Activated T-helper 2 cell treated with anti-CD3 and anti-CD28 coated beads, Interferon-gamma antibody, Interleukin-2, Interleukin-4, amounts not matched to agents 10 μg/mL and 5 μg/mL and 100 μg/mL, durations not matched to agents 14 hours and 24 hours and 36 hours (primary cell): ENCODE results near the gene UGGT2. TPM values are rescaled to one million over a fixed set of nuclear protein-coding genes. Genes with fewer than 3 reads are reported as not detected.
A peak's percentile ranks its signal among the peaks of the same experiment; 100 is the strongest.

Experiments used
- DNase-seq: peaks from one replicate; pipeline ENCODE4 v3.0.0; 2021; ENCODE audit warnings: low spot score
- H3K27ac Mint-ChIP-seq: one replicate; pipeline ENCODE4 v1.8.0; 2021; ENCODE audit warnings: mixed read lengths
- H3K27me3 Mint-ChIP-seq: one replicate; pipeline ENCODE4 v1.8.0; 2021; ENCODE audit warnings: low read depth, mixed read lengths
- H3K36me3 Mint-ChIP-seq: one replicate; pipeline ENCODE4 v1.8.0; 2021; ENCODE audit warnings: low read depth, mixed read lengths
- H3K4me1 Mint-ChIP-seq: one replicate; pipeline ENCODE4 v1.8.0; 2021; ENCODE audit warnings: low read depth, mixed read lengths
- H3K4me3 Mint-ChIP-seq: one replicate; pipeline ENCODE4 v1.8.0; 2021; ENCODE audit warnings: low read depth, mild to moderate bottlenecking, moderate library complexity, mixed read lengths
- H3K9me3 Mint-ChIP-seq: one replicate; pipeline ENCODE4 v1.8.0; 2021; ENCODE audit warnings: mixed read lengths
- intact Hi-C: fragments of 100-400 bp; cut with micrococcal nuclease; formaldehyde crosslinking; loops from one replicate; pipeline ENCODE4 v1.15.1; 2023
- total RNA-seq: library from RNA; stranded (reverse); gene quantifications from 2 replicates; pipeline ENCODE4 v1.2.3, GENCODE V29; 2022

The UGGT2 gene, protein sequence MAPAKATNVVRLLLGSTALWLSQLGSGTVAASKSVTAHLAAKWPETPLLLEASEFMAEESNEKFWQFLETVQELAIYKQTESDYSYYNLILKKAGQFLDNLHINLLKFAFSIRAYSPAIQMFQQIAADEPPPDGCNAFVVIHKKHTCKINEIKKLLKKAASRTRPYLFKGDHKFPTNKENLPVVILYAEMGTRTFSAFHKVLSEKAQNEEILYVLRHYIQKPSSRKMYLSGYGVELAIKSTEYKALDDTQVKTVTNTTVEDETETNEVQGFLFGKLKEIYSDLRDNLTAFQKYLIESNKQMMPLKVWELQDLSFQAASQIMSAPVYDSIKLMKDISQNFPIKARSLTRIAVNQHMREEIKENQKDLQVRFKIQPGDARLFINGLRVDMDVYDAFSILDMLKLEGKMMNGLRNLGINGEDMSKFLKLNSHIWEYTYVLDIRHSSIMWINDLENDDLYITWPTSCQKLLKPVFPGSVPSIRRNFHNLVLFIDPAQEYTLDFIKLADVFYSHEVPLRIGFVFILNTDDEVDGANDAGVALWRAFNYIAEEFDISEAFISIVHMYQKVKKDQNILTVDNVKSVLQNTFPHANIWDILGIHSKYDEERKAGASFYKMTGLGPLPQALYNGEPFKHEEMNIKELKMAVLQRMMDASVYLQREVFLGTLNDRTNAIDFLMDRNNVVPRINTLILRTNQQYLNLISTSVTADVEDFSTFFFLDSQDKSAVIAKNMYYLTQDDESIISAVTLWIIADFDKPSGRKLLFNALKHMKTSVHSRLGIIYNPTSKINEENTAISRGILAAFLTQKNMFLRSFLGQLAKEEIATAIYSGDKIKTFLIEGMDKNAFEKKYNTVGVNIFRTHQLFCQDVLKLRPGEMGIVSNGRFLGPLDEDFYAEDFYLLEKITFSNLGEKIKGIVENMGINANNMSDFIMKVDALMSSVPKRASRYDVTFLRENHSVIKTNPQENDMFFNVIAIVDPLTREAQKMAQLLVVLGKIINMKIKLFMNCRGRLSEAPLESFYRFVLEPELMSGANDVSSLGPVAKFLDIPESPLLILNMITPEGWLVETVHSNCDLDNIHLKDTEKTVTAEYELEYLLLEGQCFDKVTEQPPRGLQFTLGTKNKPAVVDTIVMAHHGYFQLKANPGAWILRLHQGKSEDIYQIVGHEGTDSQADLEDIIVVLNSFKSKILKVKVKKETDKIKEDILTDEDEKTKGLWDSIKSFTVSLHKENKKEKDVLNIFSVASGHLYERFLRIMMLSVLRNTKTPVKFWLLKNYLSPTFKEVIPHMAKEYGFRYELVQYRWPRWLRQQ (N-terminal part only)
- 1.0 and 2.3 TPM in 2 replicates for total RNA-seq

DNA sequence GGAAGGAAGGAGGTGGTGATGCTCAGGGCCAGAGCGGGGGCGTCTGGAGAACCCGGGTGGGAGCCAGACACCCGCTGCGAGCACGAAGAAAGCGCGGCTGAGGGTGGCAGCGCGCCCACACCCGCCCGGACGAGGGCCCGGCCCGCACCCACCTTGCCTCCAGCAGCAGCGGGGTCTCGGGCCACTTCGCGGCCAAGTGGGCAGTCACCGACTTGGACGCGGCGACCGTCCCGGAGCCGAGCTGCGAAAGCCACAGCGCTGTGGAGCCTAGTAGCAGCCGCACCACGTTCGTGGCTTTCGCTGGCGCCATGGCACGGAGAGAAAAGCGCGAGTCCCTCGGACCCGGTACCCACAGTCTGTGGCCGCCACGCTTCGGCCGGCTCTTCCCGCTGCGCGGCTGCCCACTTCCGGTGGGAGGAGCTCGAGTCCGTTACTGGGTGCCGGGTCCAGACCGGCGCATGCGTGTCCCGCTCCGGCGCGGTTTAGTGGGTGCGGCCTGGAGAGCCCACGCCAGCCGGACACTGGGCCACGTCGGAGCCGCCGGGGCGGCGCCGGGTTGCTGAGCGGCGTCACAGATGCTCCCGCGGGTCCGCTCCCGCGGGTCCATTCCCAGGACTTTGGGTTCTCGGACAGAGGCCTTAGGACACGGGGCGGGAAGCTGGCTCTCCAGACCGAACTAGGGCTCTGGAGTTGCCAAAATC, at the start of gene UGGT2:
UGGT2 (minus strand) TSS at position 399 of the 701 bp plus-strand sequence; CDS start at position 310, 89 bp downstream.
- no peak within 1 kb of the TSS for H3K27ac Mint-ChIP-seq
- H3K9me3 Mint-ChIP-seq, result no peaks in the 10 kb centered on the region
- intact Hi-C loops, result no loop called here
- peak within 1 kb of the TSS; percentile 67 for H3K4me3 Mint-ChIP-seq
- H3K27me3 Mint-ChIP-seq, result peaks cover 15% of the 10 kb centered on the region
- no peaks in the 10 kb centered on the region for H3K36me3 Mint-ChIP-seq
- peaks cover 4% of the 10 kb centered on the region for H3K4me1 Mint-ChIP-seq
- peak; percentile 10 for DNase-seq

DNA sequence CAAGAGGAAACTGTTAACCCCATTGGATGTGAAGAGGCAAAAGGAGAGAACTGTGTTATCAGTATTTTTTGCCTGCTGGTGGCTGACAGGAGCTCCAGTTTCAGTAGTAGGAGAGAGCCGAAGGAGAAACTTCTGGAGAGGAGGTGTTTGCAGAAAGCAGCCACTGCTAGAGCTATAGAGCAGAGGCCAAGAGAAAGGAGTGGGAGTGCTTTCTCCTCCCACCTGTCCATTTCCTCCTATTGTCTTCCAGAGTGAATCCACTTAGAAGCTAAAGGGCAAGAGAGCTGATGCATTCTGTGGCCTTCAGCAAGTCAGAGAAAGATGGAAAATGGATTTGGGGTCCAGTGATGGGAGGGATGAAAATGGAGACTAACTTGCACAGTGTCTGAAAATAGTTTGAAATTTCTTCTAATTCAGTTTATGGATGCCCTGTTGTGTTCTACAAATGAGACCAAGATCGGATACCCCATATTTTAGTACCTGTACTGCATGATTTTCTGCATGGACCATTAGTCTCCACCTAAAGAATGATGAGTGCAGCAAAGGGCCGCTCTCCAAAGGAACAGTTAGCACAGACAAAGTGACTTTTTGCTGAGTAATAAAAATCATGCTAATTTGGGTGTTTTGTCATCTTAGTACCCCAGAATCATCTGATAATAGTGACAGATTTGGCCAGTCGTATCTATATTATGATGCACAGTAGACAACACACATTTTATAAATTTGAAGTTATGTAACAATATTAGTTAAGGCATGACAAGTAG, 47.4 kb upstream of the UGGT2 start:
- Mint-ChIP-seq H3K36me3 (no peaks in the 10 kb centered on the region), H3K27me3 (no peaks in the 10 kb centered on the region), H3K9me3 (peaks cover 4% of the 10 kb centered on the region), H3K4me3 (no peak overlapping the region), H3K27ac (no peak overlapping the region), H3K4me1 (no peaks in the 10 kb centered on the region)
- intact Hi-C loops, result no loop called here
- DNase-seq, result no peak

GRCh38 chr13:96093296-96094006, 40.2 kb upstream of the UGGT2 start:
- H3K4me3 Mint-ChIP-seq, result no peak overlapping the region
- no peak for DNase-seq
- no peaks in the 10 kb centered on the region for H3K36me3 Mint-ChIP-seq
- peaks cover 39% of the 10 kb centered on the region for H3K27me3 Mint-ChIP-seq
- H3K27ac Mint-ChIP-seq, result no peak overlapping the region
- intact Hi-C loops, result loop anchor here (5.0 kb wide), 1 partner anchor 1381 kb away; the partner anchor contains the start of gene SOX21
- no peaks in the 10 kb centered on the region for H3K9me3 Mint-ChIP-seq
- no peaks in the 10 kb centered on the region for H3K4me1 Mint-ChIP-seq

DNA sequence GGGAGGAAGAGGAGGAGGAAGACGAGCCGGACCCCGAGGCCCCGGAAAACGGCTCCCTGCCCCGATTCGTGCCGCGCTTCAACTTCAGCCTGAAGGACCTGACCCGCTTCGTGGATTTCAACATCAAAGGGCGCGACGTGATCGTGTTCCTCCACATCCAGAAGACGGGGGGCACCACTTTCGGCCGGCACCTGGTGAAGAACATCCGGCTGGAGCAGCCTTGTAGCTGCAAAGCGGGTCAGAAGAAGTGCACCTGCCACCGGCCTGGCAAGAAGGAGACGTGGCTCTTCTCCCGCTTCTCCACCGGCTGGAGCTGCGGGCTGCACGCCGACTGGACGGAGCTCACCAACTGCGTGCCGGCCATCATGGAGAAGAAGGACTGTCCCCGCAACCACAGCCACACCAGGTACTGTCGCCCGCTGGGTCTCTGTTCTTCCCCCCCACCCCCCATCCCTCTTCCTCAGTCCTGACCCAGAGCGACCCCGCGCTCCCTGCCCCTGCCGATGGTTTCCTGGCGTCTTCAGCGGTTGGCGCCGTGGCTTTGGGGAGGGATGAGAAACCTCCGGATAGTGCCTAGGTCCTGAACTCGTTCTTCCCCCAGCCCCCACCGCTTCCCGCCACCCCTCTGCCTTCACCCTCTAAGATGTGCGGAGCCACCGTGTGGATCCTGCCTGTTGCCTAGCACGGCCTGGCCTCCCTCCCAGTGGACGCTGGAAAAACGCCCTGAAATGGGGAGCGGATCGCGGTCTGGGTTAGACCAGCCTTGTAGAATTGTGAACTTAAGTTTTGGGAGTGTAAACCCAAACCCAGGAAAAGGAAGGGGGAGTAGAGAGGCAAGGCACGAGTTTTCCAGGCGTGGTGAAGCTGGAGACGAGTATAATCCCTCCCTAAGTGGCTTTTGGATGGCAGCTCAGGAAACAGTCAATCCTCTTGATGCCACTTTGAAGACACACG, 38.2 kb upstream of the UGGT2 start:
- peaks cover 53% of the 10 kb centered on the region for H3K27me3 Mint-ChIP-seq
- intact Hi-C loops, result loop anchor here (5.0 kb wide), 1 partner anchor 1379 kb away; the partner anchor contains the start of gene SOX21
- no peaks in the 10 kb centered on the region for H3K9me3 Mint-ChIP-seq
- H3K36me3 Mint-ChIP-seq, result no peaks in the 10 kb centered on the region
- H3K27ac Mint-ChIP-seq, result no peak overlapping the region
- DNase-seq, result no peak
- H3K4me3 Mint-ChIP-seq, result no peak overlapping the region
- no peaks in the 10 kb centered on the region for H3K4me1 Mint-ChIP-seq

DNA sequence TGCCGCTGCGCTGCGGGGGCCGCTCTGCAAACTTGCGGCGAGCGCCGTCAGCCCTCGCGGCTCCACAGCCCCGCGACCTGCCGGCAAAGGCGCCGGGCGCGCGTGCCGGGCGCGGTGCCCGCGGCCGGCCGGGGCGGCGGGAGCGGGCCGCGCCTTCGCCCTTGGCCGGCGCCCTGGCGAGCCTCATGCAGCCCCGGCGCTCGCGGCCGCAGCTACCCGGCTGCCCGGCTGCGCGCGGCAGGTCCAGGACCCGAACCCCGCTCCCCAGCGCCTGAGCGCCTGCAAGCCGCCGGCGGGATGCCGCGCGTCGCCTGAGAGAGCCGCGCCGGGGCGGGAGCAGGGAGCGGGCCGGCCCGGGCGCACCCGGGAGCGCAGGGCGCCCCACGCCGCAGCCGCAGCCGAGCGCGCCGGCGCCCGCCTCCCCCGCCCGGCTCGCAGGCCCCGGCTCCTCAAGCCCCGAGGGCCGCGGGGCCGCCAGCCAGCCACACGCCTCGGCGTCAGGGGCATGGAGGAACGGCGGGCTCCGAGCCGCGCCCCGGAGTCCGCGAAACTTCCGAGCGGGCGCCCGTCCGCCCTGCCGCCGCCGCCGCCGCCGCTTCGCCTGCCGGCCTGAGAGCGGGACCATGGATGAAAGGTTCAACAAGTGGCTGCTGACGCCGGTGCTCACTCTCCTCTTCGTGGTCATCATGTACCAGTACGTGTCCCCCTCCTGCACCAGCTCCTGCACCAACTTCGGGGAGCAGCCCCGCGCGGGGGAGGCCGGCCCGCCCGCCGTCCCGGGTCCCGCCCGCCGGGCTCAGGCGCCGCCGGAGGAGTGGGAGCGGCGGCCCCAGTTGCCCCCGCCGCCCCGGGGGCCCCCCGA, 37.3 kb upstream of the UGGT2 start:
- no peak for DNase-seq
- intact Hi-C loops, result loop anchor here (5.0 kb wide), 1 partner anchor 1378 kb away; the partner anchor contains the start of gene SOX21
- H3K27ac Mint-ChIP-seq, result no peak overlapping the region
- H3K36me3 Mint-ChIP-seq, result no peaks in the 10 kb centered on the region
- H3K9me3 Mint-ChIP-seq, result no peaks in the 10 kb centered on the region
- peaks cover 55% of the 10 kb centered on the region for H3K27me3 Mint-ChIP-seq
- no peaks in the 10 kb centered on the region for H3K4me1 Mint-ChIP-seq
- no peak overlapping the region for H3K4me3 Mint-ChIP-seq

DNA sequence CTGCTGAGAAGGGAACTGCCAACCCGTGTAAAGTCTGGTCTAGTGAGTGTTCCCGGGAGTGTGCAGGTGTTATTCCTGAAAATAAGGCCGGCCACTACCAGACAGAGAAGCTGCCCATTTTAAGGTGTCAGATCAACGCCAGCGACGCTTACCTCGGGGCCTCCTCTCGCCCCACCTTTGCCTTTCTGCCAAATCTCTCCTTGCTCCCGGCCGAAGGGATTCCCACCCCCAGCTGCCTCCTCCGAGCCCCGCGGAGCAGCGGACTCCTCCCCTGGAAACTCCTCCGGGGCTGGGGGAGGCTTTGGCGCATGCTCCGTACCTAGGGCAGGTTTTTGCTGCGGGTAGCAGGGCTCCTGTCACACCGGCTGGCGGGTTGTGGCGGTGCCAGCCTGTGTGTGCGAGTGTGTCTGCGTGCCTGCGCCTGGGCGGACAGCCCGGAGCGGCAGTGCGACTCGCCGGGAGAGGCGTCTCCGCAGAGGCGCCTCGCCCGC, 36.6 kb upstream of the UGGT2 start, which contains the start of gene HS6ST3:
HS6ST3 (plus strand) TSS at position 359 of the 491 bp plus-strand sequence.
- H3K4me1 Mint-ChIP-seq, result no peaks in the 10 kb centered on the region
- H3K4me3 Mint-ChIP-seq, result no peak within 1 kb of the TSS
- no peak for DNase-seq
- H3K27me3 Mint-ChIP-seq, result peaks cover 55% of the 10 kb centered on the region
- H3K9me3 Mint-ChIP-seq, result no peaks in the 10 kb centered on the region
- intact Hi-C loops, result loop anchor here (5.0 kb wide), 1 partner anchor 1377 kb away; the partner anchor contains the start of gene SOX21
- H3K36me3 Mint-ChIP-seq, result no peaks in the 10 kb centered on the region
- no peak within 1 kb of the TSS for H3K27ac Mint-ChIP-seq

GRCh38 chr13:96089139-96089538, 35.9 kb upstream of the UGGT2 start:
- H3K27me3 Mint-ChIP-seq, result peaks cover 55% of the 10 kb centered on the region
- intact Hi-C loops, result no loop called here
- H3K4me3 Mint-ChIP-seq, result no peak overlapping the region
- no peaks in the 10 kb centered on the region for H3K4me1 Mint-ChIP-seq
- H3K36me3 Mint-ChIP-seq, result no peaks in the 10 kb centered on the region
- no peaks in the 10 kb centered on the region for H3K9me3 Mint-ChIP-seq
- DNase-seq, result no peak
- no peak overlapping the region for H3K27ac Mint-ChIP-seq

DNA sequence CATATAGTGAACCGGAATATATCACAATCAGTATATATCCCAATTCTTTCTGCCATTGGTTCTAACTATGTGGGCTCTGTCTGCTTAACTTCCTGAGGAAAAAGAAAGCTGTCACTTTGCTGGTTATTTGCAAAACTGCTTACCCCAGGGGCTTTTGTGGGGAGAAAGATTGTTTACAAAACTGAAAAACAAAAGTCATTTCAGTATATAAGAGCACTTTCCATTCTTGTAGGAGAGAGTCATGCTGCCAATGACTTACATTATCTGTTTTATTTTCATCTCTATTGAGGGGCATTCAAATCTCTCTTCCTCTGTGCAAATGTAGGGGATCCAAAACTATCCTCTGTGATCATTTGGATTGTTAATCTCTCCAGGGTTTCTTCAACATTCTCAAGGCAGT, 33.5 kb upstream of the UGGT2 start:
- H3K4me3 Mint-ChIP-seq, result no peak overlapping the region
- no peak for DNase-seq
- no peaks in the 10 kb centered on the region for H3K4me1 Mint-ChIP-seq
- no peak overlapping the region for H3K27ac Mint-ChIP-seq
- intact Hi-C loops, result no loop called here
- peaks cover 37% of the 10 kb centered on the region for H3K27me3 Mint-ChIP-seq
- no peaks in the 10 kb centered on the region for H3K36me3 Mint-ChIP-seq
- no peaks in the 10 kb centered on the region for H3K9me3 Mint-ChIP-seq

- intact Hi-C loops, result no loop called here
- Mint-ChIP-seq H3K27ac (no peak overlapping the region), H3K27me3 (peaks cover 12% of the 10 kb centered on the region), H3K4me1 (no peaks in the 10 kb centered on the region), H3K9me3 (no peaks in the 10 kb centered on the region), H3K4me3 (no peak overlapping the region), H3K36me3 (no peaks in the 10 kb centered on the region)
- no peak for DNase-seq
Measured at GRCh38 chr13:96082640-96083039, 29.4 kb upstream of the UGGT2 start.
